CD4-positive, alpha-beta T cell treated with Interleukin-17A for 4 hours (primary cell): ENCODE results near the gene LIPI.
"Not testable (repeated sequence)": the region's sequence is repeated elsewhere in the genome, so short reads cannot be mapped to it uniquely, and the experiment has no call there.

Experiments used
- DNase-seq: peaks from one replicate; pipeline ENCODE4 v3.0.0-alpha.2; 2020; ENCODE audit warnings: mixed read lengths

LIPI gene

GRCh38 chr21:14115646-14116045, 95.1 kb downstream of the LIPI start:
- DNase-seq: no peak

- DNase-seq: no peak
Observed at GRCh38 chr21:14114251-14114650, 96.5 kb downstream of the LIPI start.

GRCh38 chr21:14104564-14104963, 106.2 kb downstream of the LIPI start:
- DNase-seq: not testable (repeated sequence)

DNA sequence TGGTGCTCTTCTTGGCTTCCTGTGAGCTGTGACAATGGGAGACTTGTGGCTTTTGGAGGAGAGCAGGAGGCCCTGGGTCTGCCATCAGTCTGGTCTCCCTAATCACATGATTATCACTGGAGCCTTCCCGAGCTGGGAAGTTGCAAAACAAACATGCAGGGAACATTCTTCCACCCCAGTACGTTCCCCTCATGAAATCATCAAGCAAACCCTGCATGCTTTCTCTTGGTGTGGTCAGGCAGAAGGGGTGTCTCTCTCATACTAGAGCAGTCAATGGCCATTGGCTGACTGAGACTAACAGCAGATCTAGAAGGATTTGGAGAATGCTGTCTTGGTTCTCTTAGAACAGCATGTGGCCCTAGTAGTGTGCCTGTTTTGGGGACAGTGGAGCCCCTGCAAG, 111.2 kb downstream of the LIPI start:
- DNase-seq: no peak

DNA sequence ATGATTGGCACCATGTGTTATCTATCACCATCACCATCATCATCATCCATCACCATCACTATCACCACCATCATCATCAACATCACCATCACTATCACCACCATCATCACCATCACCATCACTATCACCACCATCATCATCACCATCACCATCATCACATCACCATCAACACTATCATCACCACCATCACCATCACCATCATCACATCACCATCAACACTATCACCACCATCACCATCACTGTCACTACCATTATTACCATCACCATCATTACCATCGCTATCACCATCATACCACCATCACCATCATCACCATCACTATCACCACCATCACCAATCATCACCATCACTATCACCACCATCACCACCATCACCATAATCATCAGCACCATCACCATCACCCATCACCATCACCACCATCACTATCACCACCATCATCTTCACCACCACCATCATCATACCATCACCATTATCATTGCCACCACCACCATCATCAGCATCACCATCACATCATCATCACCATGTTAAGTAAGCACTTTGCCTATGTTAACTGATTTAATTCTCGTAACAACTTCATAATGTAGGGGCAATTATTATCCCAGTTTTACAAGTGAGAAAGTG, 112.8 kb downstream of the LIPI start:
- no peak for DNase-seq

DNA sequence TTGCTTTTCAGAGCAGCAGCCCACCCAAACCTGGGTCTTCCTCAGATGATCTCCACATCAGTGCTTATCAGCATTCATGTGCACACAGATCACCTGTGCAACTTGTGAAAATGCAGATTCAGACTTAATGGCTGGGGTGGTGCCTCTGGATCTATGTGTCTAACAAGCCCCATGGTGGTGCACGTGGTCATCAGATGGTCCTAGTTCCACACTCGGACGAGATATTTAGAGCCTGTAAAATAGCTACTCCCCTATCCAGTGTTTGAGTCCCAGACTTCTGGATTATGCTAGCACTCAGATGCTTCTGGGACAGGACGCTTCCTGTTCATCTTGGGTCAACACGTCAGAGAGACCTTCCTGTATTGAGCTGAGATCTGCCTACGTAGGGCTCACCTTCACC, 114.2 kb downstream of the LIPI start:
- DNase-seq: no peak

- no peak for DNase-seq
Observed at GRCh38 chr21:14096172-14096571, 114.6 kb downstream of the LIPI start.

GRCh38 chr21:14095056-14095455, 115.7 kb downstream of the LIPI start:
- DNase-seq: no peak

GRCh38 chr21:14092834-14093560, 117.8 kb downstream of the LIPI start:
- DNase-seq: no peak

DNA sequence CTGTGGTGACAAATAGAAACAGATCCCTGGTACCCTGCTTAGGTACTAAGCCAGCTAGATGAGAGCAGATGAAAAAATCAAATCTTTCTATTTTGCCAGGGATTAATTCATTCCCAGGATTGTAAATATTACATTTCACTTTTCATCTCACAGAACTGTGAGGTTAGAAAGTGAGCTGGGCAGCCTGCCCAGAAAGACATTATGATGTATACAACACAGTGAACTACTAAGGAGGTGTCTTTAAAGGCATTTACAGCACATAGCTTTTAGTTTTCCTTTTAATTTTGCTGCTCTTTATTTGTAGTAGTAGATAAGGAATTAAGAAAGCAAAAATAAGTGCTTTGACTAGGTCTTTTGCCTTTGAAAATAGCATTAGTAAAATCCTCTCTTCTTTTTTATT, 120.6 kb downstream of the LIPI start:
- DNase-seq: not testable (repeated sequence)

DNA sequence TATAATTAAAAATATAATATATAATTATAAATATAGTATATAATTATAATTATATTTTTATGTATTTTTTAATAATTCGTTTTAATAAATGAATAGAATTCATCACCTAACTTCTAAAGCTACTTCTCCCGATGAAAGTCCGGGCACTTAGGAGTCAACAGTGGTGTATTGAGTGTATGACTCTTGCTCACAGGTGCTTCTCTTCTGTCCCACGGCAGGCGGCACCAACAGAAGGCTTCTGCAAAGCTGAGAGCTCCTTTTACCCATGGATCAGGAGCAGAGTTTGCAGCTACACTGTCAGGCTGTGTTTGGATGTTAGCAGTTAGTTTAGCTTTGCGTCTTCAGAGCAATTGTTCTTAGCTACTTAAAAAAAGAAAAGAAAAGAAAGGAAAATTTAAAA, 122.4 kb downstream of the LIPI start:
- DNase-seq: no peak

GRCh38 chr21:14086553-14086952, 124.2 kb downstream of the LIPI start:
- no peak for DNase-seq

DNA sequence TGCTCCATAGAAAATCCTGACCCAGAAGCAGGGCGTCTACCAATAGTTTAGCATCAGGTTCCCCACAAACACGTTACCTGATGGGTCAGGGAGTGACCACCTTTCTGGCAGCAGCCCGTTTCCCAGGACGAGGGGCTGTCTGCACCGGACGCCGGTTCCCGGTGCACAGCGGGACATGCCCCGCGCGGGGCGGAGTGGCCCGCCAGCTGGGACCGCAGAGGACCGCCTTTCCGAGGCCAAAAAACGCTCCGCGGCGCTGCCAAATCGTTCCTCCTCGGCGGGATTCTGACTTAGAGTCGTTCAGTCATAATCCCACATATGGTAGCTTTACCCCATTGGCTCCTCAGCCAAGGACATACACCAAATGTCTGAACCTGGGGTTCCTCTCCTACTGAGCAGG, 126.1 kb downstream of the LIPI start:
- DNase-seq: no peak

GRCh38 chr21:14084068-14084501, 126.7 kb downstream of the LIPI start:
- DNase-seq: no peak

GRCh38 chr21:14080764-14081096, 130.0 kb downstream of the LIPI start:
- no peak for DNase-seq

- DNase-seq: no peak
Observed at GRCh38 chr21:14080040-14080763, 130.6 kb downstream of the LIPI start.

- no peak for DNase-seq
Observed at GRCh38 chr21:14078746-14079375, 131.9 kb downstream of the LIPI start.

DNA sequence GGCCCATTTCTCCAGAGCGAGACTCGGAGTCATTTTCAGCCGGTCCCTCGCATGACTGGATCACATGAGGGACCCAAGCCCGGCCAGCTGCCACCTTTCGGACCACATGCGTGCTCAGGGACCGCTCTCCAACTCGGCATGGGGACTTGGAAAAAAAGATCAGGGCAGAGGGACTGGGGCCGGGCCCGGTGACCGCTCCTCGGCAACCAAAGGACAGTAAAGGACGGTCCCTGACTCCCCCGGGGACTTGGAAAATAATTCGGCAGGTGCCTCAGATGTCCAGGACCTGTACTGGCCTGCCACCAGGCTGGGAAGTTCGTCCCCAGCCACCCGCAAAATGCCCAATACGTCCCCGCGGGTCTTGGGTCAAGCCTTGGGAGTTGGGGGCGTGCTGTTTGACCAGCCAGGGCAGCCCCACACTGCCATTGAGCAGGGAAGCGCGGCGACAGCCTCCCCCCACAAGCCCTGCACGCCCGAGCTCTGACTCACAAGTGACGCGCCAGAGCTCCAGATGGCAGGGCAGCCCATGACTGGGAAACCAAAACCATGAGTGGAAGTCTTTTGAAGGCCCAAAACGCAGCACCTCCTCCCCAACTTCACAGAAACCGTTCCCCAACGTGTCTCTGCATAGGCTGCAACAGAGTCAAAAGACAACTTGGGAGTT, 134.5 kb downstream of the LIPI start:
- DNase-seq: no peak

GRCh38 chr21:14075346-14076142, 135.2 kb downstream of the LIPI start:
- no peak for DNase-seq

DNA sequence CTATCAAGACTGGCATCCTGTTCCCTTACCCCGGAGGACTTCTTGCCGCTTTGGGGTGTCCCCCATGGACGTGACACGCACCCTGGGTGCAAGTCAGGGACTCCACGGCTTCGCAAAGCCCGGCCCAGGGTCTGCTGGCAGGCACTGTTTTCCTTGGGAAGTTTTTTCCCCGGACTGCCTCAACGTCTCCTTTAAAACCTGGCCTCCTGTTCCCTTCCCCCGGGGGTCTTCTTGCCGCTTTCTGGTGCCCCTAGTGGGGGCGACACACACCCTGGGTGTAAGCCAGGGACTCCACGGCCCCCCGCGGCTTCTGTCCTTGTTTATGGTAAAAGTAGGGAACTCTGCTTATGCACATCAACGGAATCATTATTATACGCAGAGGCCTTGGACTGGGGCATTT, 136.6 kb downstream of the LIPI start:
- no peak for DNase-seq

GRCh38 chr21:14073615-14074014, 137.1 kb downstream of the LIPI start:
- DNase-seq: no peak
